GM21390 (cell line): ENCODE data around the gene GALNT2.

Source experiments
- ATAC-seq: cut with Tn5 transposase; IDR thresholded peaks from one replicate; pipeline ENCODE4 v1.9.1; 2021; ENCODE audit not compliant: unreplicated experiment

Gene GALNT2

GRCh38 chr1:230127105-230128054 lies 60.3 kb downstream of the GALNT2 start:
- ATAC-seq, result no peak

- no peak for ATAC-seq
These were observed 61.7 kb downstream of the GALNT2 start for GRCh38 chr1:230128569-230129285.

- ATAC-seq, result no peak
These were observed 62.3 kb downstream of the GALNT2 start for GRCh38 chr1:230129341-230129740.

GRCh38 chr1:230130172-230130944 lies 63.3 kb downstream of the GALNT2 start:
- no peak for ATAC-seq

GRCh38 chr1:230131457-230131856 lies 64.4 kb downstream of the GALNT2 start:
- ATAC-seq, result no peak

- ATAC-seq, result no peak
These were observed 65.7 kb downstream of the GALNT2 start for GRCh38 chr1:230132758-230133157.

- ATAC-seq, result no peak
These were observed 68.7 kb downstream of the GALNT2 start for GRCh38 chr1:230135726-230136125.

- ATAC-seq, result no peak
These were observed 69.7 kb downstream of the GALNT2 start for GRCh38 chr1:230136453-230137336.

- no peak for ATAC-seq
These were observed 70.3 kb downstream of the GALNT2 start for GRCh38 chr1:230137337-230137815.

GRCh38 chr1:230138561-230139239 lies 71.7 kb downstream of the GALNT2 start:
- ATAC-seq, result no peak

- no peak for ATAC-seq
These were observed 72.3 kb downstream of the GALNT2 start for GRCh38 chr1:230139315-230139714.

GRCh38 chr1:230139741-230140140 lies 72.7 kb downstream of the GALNT2 start:
- ATAC-seq, result no peak

GRCh38 chr1:230140221-230141020 lies 73.4 kb downstream of the GALNT2 start:
- no peak for ATAC-seq

- ATAC-seq, result no peak
These were observed 74.1 kb downstream of the GALNT2 start for GRCh38 chr1:230141021-230141648.

GRCh38 chr1:230141797-230142607 lies 75.0 kb downstream of the GALNT2 start:
- ATAC-seq, result no peak

- no peak for ATAC-seq
These were observed 75.7 kb downstream of the GALNT2 start for GRCh38 chr1:230142608-230143210.

- ATAC-seq, result no peak
These were observed 76.5 kb downstream of the GALNT2 start for GRCh38 chr1:230143534-230143933.
